ENCODE results near the gene PTGES. TPM values are rescaled to one million over a fixed set of nuclear protein-coding genes. Genes with fewer than 3 reads are reported as not detected.

The PTGES gene
- total RNA-seq, 6 donors from 2014 or later: 0.76 to 4.2 (median 2.5) TPM

DNA sequence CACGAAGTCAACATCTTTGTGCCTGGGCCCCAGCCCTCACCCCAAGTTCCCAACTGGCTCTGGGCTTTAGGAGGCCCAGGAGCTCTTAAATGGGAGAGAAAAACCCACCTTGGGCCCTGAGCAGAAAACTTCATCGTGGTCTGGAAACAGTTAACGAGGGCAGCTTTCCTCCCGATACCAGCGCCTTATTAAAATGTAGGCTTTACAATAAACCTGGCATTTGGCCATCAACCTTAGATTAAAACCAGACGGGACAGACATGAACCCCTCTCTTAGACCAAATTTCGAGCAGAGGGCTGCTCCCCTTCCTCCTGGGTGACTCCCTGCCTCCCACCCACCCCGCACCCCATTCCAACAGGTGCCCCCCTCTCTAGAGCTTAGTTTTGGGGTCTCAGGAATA lies 48.0 kb downstream of the PTGES start:
- ATAC-seq (ENCODE audit: low FRiP score in 2 of 2) (no peak), DNase-seq (no peak)
- H3K4me1 ChIP-seq: peaks cover 11 to 24% (median 19%) of the 10 kb centered on the region in 4 donors
- 79 to 81% methylated on average over 6 to 8 of the region's 8 CpGs for WGBS, 2 donors
- no peaks in the 10 kb centered on the region for H3K9me3 ChIP-seq
- no peak for TF ChIP-seq POLR2A (IDR thresholded peaks at IDR 0.05)
- TF ChIP-seq, protein P1, sequence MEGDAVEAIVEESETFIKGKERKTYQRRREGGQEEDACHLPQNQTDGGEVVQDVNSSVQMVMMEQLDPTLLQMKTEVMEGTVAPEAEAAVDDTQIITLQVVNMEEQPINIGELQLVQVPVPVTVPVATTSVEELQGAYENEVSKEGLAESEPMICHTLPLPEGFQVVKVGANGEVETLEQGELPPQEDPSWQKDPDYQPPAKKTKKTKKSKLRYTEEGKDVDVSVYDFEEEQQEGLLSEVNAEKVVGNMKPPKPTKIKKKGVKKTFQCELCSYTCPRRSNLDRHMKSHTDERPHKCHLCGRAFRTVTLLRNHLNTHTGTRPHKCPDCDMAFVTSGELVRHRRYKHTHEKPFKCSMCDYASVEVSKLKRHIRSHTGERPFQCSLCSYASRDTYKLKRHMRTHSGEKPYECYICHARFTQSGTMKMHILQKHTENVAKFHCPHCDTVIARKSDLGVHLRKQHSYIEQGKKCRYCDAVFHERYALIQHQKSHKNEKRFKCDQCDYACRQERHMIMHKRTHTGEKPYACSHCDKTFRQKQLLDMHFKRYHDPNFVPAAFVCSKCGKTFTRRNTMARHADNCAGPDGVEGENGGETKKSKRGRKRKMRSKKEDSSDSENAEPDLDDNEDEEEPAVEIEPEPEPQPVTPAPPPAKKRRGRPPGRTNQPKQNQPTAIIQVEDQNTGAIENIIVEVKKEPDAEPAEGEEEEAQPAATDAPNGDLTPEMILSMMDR (IDR thresholded peaks at IDR 0.05): no peak
- TF ChIP-seq POLR2AphosphoS5 (IDR thresholded peaks at IDR 0.05): no peak
- no peak for TF ChIP-seq EP300 (IDR thresholded peaks at IDR 0.05)
- no peak overlapping the region for H3K4me3 ChIP-seq
- no peaks in the 10 kb centered on the region for H3K36me3 ChIP-seq
- H3K27me3 ChIP-seq: no peaks in the 10 kb centered on the region
- H3K27ac ChIP-seq: no peak overlapping the region

DNA sequence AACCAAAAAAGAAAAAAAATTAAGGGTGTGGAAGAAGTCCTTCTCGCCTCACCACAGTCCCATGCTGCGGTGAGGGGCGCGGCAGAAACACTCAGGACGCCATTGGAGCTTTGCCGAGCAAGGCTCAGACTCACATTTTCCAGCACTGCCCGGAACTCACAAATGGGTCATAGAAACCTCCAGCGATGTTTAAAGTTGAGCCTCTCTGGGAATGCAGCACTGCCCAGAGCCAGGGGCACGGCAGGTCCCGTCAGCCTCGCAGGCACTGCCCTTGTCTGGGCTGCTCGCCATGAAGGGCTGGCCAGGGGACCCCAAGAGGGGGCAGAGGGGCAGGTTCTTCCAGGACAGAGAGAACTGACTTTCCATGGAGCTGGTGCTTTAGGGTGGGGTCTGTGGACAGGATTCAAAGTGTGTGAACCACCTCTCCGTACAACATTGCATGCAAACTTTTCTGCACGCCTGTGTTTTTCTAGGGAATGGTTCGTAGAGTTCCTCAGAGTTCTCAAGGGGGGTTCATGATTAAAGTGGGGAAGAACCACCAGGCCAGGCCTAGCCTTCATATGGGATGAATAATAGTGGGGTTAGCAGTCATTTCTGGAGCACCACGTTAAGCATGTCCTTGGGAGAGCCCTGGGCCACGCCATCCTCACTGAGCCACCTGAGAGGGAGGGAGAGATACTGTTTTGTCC lies 49.0 kb downstream of the PTGES start:
- ATAC-seq (ENCODE audit: low FRiP score in 2 of 2) (peak; percentile 49 to 84), DNase-seq (peak in 1 of 2 donors; percentile 31)
- Histone ChIP-seq H3K4me3 (no peak overlapping the region), H3K27me3 (no peaks in the 10 kb centered on the region), H3K4me1 (peaks cover 11 to 24% (median 19%) of the 10 kb centered on the region in 4 donors), H3K36me3 (no peaks in the 10 kb centered on the region), H3K27ac (peak overlapping the region in 2 of 4 donors; percentile 2 to 61), H3K9me3 (no peaks in the 10 kb centered on the region)
- TF ChIP-seq EP300 (IDR thresholded peaks at IDR 0.05) (no peak), POLR2A (IDR thresholded peaks at IDR 0.05) (no peak)
- TF ChIP-seq, protein P1 (IDR thresholded peaks at IDR 0.05): no peak
- 53 to 54% methylated on average over 17 of the region's 17 CpGs for WGBS, 2 donors

DNA sequence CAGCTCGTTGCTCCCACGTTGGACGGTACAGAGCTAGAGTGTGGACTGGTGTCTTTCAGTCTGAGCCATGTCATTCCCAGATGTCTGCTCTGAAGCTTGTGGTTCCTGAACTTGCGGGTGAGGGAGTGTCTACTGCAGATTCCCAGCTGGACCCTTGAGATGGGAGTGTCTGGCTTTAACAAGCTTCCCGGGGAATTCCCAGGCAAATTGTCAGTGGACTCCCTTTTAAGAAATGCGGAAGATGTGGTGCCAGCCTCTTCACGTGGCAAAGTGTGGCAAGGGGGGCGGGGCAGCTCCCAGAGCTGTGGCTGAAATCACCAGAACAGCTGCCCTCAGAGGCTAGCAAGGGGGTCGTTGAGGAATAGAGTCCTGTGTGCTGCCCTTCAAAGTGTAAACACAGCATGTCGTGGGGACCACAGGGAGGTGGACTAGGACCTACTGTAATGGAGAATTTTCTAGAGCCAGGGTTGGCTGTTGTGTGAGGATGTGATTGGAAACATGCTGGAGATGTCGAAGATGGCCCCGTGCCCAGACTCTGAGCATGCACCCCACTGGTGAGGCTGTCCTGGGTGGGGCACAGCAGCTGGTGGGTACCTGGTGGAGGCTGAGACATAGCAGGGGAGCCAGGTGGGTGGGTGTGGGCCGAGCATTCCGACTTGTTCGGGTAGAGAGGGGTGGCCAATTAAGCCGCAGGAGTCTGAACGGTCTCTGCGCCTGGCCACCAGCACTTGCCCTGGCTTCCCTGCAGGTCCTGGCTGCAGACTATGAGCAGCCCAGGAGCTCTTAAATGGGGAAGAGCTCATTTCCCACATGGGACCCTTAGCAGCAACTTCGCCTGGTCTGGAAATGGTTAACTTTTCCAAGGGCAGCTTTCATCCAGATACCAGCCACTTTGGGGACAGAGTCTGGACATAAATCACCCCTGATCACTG lies 50.0 kb downstream of the PTGES start:
- 49% methylated on average over 11 to 19 of the region's 19 CpGs for WGBS, 2 donors
- DNase-seq: peak in 1 of 2 donors; percentile 84
- TF ChIP-seq POLR2AphosphoS5 (IDR thresholded peaks at IDR 0.05) (peak; percentile 60 to 75), POLR2A (IDR thresholded peaks at IDR 0.05) (no peak), EP300 (IDR thresholded peaks at IDR 0.05) (peak in 2 of 4 donors; percentile 28 to 32)
- TF ChIP-seq, protein P1 (IDR thresholded peaks at IDR 0.05): no peak
- Histone ChIP-seq H3K4me3 (no peak overlapping the region), H3K36me3 (no peaks in the 10 kb centered on the region), H3K9me3 (no peaks in the 10 kb centered on the region), H3K27ac (peak overlapping the region in 2 of 4 donors; percentile 23 to 61), H3K4me1 (peaks cover 11 to 31% (median 23%) of the 10 kb centered on the region in 4 donors), H3K27me3 (peaks cover 0 to under 1% (median 0%) of the 10 kb centered on the region in 4 donors)
- ATAC-seq (ENCODE audit: low FRiP score in 2 of 2): peak; percentile 72 to 84

DNA sequence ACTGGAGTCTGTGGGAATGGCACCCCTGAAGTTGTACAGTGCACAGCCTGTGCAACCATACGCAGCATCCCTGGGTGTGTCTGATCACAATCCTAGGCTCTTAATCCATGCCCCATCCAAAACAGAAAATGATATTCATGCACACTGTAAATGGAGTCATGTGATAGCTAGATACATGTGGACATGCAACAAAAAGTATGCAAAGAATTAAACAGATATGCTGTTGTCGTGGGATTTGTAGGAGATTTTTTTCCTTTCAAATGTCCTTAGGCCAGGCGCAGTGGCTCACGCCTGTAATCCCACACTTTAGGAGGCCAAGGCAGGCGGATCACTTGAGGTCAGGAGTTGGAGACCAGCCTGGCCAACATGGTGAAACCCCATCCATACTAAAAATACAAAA lies 51.3 kb downstream of the PTGES start:
- Histone ChIP-seq H3K27me3 (peaks cover 0 to 11% (median 5%) of the 10 kb centered on the region in 4 donors), H3K36me3 (no peaks in the 10 kb centered on the region), H3K4me3 (no peak overlapping the region), H3K4me1 (peaks cover 19 to 43% (median 29%) of the 10 kb centered on the region in 4 donors), H3K9me3 (no peaks in the 10 kb centered on the region), H3K27ac (peak overlapping the region in 1 of 4 donors; percentile 1)
- ATAC-seq (ENCODE audit: low FRiP score in 2 of 2) (no peak), DNase-seq (no peak)
- no peak for TF ChIP-seq POLR2A (IDR thresholded peaks at IDR 0.05)
- TF ChIP-seq EP300 (IDR thresholded peaks at IDR 0.05): no peak
- TF ChIP-seq POLR2AphosphoS5 (IDR thresholded peaks at IDR 0.05): no peak
- TF ChIP-seq, protein P1 (IDR thresholded peaks at IDR 0.05): no peak
- WGBS, 2 donors: 81 to 91% methylated on average over 5 of the region's 5 CpGs
